HG03575 (cell line): ENCODE measurements around the gene DES.
A peak's percentile ranks its signal among the peaks of the same experiment; 100 is the strongest.
"Not testable (repeated sequence)": the region's sequence is repeated elsewhere in the genome, so short reads cannot be mapped to it uniquely, and the experiment has no call there.

ENCODE experiments used
- ATAC-seq: cut with Tn5 transposase; IDR thresholded peaks from one replicate; pipeline ENCODE4 v1.9.1; 2021; ENCODE audit not compliant: unreplicated experiment, insufficient number of reproducible peaks, low FRiP score; ENCODE audit errors: extremely low read depth

DES gene

DNA sequence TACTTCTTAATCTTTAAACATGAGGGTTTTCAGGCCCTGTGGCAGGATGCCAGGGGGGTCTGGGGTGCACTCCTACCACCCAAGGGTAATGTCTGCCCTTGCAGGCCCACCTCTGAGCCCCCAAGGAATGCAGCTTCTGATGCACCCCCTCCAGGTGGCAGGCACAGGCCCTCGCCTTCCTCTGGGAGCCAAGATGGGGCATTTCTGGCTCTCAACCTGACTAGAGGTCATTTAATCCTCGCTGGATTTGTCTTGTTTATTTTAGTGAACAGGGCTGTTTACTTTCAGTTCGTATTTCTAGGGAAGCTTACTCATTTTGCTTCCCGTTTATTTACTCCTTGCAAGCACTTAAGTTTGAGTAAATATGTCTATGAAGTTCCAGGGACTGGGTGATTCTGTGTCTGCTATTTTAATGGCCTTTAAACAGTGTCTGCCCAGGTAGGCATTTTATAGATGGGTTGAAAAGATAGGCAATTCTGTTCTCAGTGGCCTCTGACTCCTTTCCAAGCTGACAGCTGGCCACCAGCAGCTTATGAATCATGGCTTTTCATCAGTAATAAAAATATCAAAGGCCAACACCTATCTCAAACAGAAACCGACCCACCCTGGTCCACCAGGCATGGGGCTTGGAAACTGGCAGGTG is 19.3 kb upstream of the DES start:
- no peak for ATAC-seq

GRCh38 chr2:219399716-219400478 is 18.3 kb upstream of the DES start:
- ATAC-seq = no peak

DNA sequence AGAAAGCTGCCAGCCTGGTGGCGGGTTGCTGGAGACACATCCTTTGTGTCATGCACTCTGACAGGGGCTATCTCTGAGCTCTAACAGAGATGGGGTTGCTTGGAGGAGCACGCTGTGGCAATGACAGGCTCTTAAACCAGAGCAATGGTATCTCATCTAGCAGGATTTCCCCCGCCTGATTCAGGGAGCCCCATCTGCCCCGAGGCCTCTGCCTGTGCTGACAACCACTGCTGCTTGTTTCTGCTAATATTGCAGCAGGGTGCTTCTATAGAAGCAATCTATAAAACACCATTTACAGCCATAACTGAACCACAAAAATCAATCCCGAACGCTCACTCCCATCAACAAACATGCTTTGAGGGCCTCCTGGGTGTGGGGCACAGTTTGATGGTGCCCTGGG is 17.6 kb upstream of the DES start:
- ATAC-seq = no peak

GRCh38 chr2:219401606-219402005 is 16.6 kb upstream of the DES start:
- no peak for ATAC-seq

GRCh38 chr2:219402665-219403515 is 15.3 kb upstream of the DES start:
- ATAC-seq = peak; percentile 55

- ATAC-seq = no peak
Observed at GRCh38 chr2:219403861-219404260, 14.3 kb upstream of the DES start.

- no peak for ATAC-seq
Observed at GRCh38 chr2:219404291-219404910, 13.8 kb upstream of the DES start.

DNA sequence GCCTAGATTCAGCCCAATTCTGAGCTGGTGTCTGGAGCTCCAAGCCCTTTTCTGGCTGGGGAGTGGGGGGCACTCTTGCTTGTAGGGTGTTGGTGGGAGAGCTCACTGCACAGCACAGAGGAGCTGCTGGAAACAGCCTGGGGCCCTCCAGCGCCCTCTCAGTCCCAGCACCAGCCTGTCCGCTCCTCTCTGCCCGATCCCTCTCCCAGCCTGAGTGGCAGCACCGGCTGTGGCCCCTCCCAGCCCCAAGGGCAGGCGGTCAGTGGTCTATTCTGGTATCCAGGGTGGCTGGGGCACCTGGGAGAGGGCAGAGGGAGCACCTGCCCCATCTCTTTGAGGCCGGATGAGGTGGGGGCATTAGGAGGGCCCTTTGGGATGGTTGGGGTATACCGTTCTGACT is 13.2 kb upstream of the DES start:
- no peak for ATAC-seq

GRCh38 chr2:219405451-219405850 is 12.7 kb upstream of the DES start:
- no peak for ATAC-seq

DNA sequence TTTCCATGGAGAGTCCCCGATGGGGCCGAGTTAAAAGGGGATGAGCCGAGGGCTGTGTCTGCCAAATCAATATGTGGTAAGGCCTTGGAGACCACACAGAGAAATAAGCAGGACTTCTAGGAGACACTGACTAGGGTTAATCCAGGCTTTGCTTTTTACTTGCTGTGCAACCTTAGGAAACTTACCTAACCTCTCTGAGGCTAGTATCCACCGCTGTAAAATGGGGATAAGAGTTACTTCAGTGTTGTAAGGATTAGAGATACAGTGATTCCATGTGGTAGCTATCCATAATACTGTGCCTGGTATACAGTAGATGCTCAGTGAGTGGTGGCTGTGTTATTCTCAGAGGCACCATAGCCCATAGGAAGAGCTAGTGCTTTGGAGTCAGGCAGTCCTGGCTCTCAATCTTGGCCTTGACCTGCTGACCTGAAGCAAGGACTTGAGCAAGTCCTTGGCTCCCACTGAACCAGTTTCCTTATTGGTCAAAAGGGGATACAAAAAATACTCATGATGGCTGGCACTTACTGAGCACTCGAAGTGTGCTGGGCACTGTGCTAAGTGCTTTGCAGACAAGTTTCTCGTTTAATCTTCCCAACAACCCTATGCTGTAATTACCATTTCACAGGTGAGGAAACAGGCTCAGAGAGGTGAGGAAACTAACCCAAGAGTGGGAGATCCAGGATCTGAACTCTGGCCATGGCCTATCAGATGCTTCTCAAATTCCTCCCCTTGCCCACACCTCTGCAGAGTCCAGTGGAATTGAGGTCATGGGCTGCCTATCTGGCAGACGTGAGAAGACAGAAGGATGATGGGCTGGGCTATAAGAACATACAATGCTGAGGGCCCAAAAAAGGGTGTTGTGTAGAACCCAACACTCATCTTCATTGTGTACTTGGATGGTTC is 12.0 kb upstream of the DES start:
- no peak for ATAC-seq

GRCh38 chr2:219406861-219407230 is 11.3 kb upstream of the DES start:
- no peak for ATAC-seq

GRCh38 chr2:219407343-219407742 is 10.8 kb upstream of the DES start:
- ATAC-seq = not testable (repeated sequence)

DNA sequence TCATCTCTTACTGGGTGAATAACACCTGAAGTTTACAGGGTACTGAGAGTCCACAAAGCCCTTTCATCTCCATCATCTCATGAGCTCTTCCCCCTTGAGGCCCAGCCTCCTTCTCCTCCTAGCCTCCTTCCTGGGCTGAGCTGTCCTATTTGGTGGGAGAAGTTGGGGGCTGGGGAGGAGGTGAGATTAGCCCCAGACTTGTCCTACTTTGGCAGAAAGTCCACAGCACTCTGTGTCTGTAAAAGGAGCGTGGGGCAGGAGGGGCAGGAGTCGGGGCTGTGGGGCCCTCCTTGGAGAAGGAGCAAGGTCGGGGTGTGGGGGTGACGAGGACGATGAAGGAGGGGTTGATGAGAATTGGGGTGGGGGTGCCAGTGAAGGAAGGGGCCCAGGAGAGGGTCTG is 10.0 kb upstream of the DES start:
- no peak for ATAC-seq

DNA sequence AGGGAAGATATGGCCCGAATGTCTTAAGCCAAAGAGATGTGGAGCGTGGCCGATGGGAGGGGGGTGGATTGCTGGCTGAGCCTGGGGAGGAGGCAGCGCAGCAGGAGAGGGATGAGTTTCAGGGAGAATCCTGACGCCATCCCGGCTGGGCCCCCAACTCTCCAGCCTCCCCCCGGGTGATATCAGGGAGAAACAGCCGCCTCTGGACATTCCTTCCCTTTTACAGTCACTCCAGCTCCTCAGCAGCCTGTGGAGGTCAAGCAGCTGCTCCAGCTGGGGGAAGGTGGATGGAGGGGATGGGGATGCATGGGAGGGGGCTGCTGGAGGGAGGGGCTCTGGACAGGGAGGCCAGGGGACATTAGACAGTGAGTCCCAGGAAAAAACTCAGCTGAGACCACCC is 9.5 kb upstream of the DES start:
- no peak for ATAC-seq

DNA sequence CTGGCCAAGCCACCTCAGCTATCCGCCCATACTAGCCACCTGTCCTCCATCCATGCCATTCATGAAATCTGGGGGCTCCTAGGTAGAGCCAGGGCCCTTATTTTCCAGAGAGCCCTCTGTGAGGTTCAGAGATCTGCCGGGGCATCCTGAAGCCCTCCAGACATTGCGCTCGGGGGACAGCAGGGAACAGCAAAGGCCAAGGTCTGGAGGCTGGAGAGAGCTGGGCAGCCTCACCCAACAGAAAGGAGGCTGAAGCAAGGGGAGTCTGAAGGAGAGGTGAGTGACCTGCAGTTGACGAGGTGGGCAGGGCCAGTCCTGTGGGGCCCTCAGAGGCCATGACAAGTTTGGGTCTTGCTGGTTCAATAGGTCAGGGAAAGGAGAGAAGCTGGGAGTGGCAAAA is 8.6 kb upstream of the DES start:
- ATAC-seq = no peak

DNA sequence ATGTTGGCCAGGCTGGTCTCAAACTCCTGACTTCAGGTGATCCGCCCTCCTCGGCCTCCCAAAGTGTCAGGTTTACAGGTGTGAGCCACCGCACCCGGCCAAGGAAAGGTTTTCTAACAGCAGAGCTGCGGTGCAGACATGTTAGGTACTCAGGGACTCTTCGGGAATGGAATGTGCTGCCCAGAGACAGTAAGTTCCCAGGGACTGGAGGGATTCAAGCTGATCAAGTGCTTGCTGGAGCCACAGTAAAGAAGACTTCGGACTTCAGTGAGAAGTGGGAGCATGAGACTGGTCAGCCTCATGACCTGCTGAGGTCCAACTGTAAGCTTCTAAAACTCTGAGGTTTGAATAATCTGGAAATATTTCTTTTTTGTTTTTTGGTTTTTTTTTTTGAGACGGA is 7.8 kb upstream of the DES start:
- ATAC-seq = no peak

DNA sequence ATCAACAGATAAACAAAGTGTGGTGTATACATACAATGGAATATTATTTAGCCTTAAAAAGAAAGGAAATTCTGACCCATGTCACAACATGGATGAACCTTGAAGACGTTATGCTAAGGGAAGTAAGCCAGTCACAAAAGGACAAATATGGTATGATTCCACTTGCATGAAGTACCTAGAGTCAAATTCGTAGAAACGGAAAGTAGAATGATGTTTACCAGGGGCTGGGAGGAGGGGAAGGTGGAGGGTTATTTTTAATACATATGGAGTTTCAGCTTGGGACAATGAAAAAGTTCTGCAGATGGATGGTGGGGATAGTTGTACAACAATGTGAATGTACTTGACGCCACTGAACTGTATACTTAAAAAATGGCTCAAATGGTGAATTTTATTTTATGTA is 3.3 kb upstream of the DES start:
- ATAC-seq = no peak

- ATAC-seq = no peak
Observed at GRCh38 chr2:219415580-219416234, 2.5 kb upstream of the DES start.
